Measurements from ENCODE around the gene OTULINL.
"Not testable (repeated sequence)": the region's sequence is repeated elsewhere in the genome, so short reads cannot be mapped to it uniquely, and the experiment has no call there.

Gene OTULINL

GRCh38 chr5:14581106-14581890 is at the start of gene OTULINL:
TSS of gene OTULINL (plus strand) at chr5:14581792. CDS start at chr5:14581895, 103 bp downstream.
- peak; percentile 82 to 85 for DNase-seq (ENCODE audit: low read depth in 2 of 2)

GRCh38 chr5:14532180-14532579 is 49.4 kb upstream of the OTULINL start:
- no peak for DNase-seq (ENCODE audit: low read depth in 2 of 2)

- DNase-seq (ENCODE audit: low read depth in 2 of 2): no peak
Measured at GRCh38 chr5:14534773-14535172, 46.8 kb upstream of the OTULINL start.

- no peak for DNase-seq (ENCODE audit: low read depth in 2 of 2)
Measured at GRCh38 chr5:14545308-14545707, 36.3 kb upstream of the OTULINL start.

GRCh38 chr5:14545862-14546261 is 35.7 kb upstream of the OTULINL start:
- DNase-seq (ENCODE audit: low read depth in 2 of 2): no peak

GRCh38 chr5:14547666-14548065 is 33.9 kb upstream of the OTULINL start:
- DNase-seq (ENCODE audit: low read depth in 2 of 2): no peak

- no peak for DNase-seq (ENCODE audit: low read depth in 2 of 2)
Measured at GRCh38 chr5:14551211-14551610, 30.4 kb upstream of the OTULINL start.

- DNase-seq (ENCODE audit: low read depth in 2 of 2): no peak
Measured at GRCh38 chr5:14552017-14552416, 29.6 kb upstream of the OTULINL start.

GRCh38 chr5:14554288-14554687 is 27.3 kb upstream of the OTULINL start:
- not testable (repeated sequence) for DNase-seq (ENCODE audit: low read depth in 2 of 2)

- DNase-seq (ENCODE audit: low read depth in 2 of 2): no peak
Measured at GRCh38 chr5:14556015-14556414, 25.6 kb upstream of the OTULINL start.

- no peak for DNase-seq (ENCODE audit: low read depth in 2 of 2)
Measured at GRCh38 chr5:14557203-14557770, 24.3 kb upstream of the OTULINL start.

- DNase-seq (ENCODE audit: low read depth in 2 of 2): no peak
Measured at GRCh38 chr5:14557791-14558415, 23.7 kb upstream of the OTULINL start.

GRCh38 chr5:14560091-14560595 is 21.4 kb upstream of the OTULINL start:
- DNase-seq (ENCODE audit: low read depth in 2 of 2): no peak

GRCh38 chr5:14561741-14562140 is 19.9 kb upstream of the OTULINL start:
- DNase-seq (ENCODE audit: low read depth in 2 of 2): no peak

GRCh38 chr5:14568333-14568732 is 13.3 kb upstream of the OTULINL start:
- no peak for DNase-seq (ENCODE audit: low read depth in 2 of 2)

- DNase-seq (ENCODE audit: low read depth in 2 of 2): no peak
Measured at GRCh38 chr5:14569948-14570691, 11.5 kb upstream of the OTULINL start.

- no peak for DNase-seq (ENCODE audit: low read depth in 2 of 2)
Measured at GRCh38 chr5:14571901-14572300, 9.7 kb upstream of the OTULINL start.

- DNase-seq (ENCODE audit: low read depth in 2 of 2): no peak
Measured at GRCh38 chr5:14572385-14572784, 9.2 kb upstream of the OTULINL start.

- DNase-seq (ENCODE audit: low read depth in 2 of 2): no peak
Measured at GRCh38 chr5:14572836-14573235, 8.8 kb upstream of the OTULINL start.

GRCh38 chr5:14574096-14574495 is 7.5 kb upstream of the OTULINL start:
- no peak for DNase-seq (ENCODE audit: low read depth in 2 of 2)

GRCh38 chr5:14574891-14575508 is 6.6 kb upstream of the OTULINL start:
- DNase-seq (ENCODE audit: low read depth in 2 of 2): no peak

- DNase-seq (ENCODE audit: low read depth in 2 of 2): no peak
Measured at GRCh38 chr5:14576206-14576605, 5.4 kb upstream of the OTULINL start.
